ENCODE data around the gene LGALS1.
"Not testable (repeated sequence)": the region's sequence is repeated elsewhere in the genome, so short reads cannot be mapped to it uniquely, and the experiment has no call there.

The LGALS1 gene

GRCh38 chr22:37692627-37693285 lies 17.3 kb downstream of the LGALS1 start:
- DNase-seq: no peak

- DNase-seq: not testable (repeated sequence)
These were observed 18.7 kb downstream of the LGALS1 start for GRCh38 chr22:37694131-37694530.

GRCh38 chr22:37696260-37696656 lies 20.8 kb downstream of the LGALS1 start:
- not testable (repeated sequence) for DNase-seq

DNA sequence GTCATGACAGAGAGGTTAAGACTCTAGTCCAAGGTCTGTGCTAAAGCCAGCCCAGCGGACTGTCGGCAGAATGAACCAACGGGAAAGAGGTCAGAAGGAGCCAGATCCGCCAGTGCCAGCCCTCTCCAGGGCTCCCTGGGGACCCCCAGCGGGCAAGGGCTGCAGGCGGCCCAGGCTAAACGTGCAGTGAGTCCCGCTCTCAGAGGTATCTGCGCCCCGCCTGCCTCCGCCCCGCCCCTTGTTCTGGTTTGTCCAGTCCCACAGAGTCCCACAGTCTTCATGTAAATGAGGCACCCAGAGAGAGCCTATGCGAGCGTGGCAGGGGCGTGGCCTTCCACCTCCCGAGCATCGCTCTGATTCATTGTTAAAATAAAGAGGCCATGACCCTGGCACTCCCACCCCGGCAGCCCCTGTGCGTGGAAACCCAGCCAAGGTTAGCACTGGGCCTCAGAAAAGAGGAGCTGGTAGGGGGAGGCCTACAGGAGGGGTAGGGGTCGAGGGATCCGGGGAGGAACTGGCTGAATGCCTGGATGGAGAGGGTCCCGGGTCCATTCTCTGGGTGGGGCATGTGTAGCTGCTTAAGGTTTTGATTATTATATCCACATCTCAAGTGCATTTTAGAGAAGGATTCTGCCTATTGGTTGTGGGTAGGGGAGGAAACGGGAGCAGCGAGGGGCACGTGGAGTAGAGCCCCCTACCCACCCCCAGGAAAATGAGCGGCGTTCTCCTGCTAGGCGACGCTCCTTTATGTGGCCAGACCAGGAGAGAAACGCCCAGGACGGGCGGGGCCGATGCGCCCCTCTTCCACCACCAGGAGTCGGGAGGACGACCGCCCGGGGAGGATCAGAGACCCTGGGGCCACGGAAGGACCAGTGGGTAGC lies 21.5 kb downstream of the LGALS1 start, which contains the start of gene TRIOBP:
TRIOBP (plus strand) TSS at position 392 of the 881 bp plus-strand sequence. CDS start 4,318 bp downstream, outside the sequence.
- peak; percentile 86 for DNase-seq

- no peak for DNase-seq
These were observed 22.1 kb downstream of the LGALS1 start for GRCh38 chr22:37697538-37697835.

DNA sequence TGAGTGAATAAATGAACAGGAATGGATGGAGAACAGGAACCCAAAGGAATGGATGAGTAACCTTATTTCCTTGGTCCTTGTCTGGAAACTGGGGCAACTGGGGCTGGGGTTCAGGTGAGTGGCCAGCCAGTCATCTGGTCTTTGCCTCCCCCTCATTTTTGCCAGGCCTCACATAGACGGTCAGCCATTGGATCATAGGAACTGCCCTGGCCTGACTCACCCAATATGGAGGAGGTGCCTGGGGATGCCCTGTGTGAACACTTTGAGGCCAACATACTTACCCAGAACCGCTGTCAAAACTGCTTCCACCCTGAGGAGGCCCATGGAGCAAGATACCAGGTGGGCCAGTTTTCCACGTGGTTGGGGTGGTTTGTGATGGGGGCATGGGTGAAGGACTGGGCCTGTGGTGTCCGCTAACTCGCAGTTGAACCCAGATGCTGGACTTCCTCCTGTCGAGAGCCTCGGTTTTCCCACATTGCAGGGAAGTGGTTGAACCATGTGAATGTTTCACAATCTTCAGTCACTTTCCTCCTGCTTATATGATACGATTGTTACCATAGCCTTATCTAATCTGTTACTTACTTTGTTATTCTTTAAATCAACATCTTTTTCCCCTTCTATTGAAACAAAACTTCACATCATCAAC lies 25.8 kb downstream of the LGALS1 start:
- DNase-seq: no peak

DNA sequence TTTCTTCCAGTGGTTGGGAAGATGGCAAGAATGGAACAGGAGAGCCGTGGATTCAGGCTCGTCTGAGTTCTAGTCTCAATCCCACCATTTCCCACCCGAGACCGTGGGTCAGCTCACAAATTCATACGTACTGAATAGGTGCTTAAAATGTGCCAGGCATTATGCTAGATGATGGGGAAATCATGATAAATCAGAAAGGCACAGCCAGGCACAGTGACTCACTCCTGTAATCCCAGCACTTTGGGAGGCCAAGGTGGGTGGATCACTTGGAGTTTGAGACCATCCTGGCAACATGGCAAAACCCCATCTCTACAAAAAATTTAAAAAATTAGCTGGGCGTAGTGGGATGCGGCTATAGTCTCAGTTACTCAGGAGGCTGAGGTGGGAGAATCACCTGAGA lies 28.5 kb downstream of the LGALS1 start:
- DNase-seq: no peak

DNA sequence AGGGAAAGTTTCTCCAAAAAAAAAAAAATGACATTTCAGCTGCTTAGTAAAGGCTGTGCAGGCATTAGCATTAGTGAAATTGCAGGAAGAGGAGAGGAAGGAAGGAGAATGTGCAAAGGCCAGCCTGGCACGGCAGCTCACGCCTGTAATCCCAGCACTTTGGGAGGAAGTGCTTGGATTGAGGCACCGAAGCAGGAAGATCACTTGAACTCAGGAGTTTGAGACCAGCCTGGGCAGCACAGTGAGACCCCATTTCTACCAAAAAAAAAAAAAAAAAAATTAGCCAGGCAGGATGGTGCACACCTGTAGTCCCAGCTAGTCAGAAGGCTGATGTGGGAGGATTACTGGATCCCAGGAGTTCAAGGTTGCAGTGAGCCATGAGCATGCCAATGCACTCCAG lies 29.2 kb downstream of the LGALS1 start:
- DNase-seq: no peak

DNA sequence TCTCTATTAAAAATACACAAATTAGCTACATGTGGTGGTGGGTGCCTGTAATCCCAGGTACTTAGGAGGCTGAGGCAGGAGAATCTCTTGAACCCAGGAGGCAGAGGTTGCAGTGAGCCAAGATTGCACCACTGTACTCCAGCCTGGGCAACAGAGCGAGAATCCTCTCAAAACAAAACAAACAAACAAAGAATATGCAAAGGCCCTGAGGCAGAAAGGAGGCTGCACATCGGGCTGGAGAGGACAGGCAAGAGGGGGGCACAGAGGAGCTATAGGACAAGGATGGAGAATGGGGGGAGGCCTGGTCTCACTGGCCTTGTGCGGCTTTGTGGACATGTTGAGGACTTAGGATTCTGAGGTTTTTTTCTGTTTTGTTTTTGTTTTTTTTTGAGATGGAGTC lies 29.8 kb downstream of the LGALS1 start:
- no peak for DNase-seq

DNA sequence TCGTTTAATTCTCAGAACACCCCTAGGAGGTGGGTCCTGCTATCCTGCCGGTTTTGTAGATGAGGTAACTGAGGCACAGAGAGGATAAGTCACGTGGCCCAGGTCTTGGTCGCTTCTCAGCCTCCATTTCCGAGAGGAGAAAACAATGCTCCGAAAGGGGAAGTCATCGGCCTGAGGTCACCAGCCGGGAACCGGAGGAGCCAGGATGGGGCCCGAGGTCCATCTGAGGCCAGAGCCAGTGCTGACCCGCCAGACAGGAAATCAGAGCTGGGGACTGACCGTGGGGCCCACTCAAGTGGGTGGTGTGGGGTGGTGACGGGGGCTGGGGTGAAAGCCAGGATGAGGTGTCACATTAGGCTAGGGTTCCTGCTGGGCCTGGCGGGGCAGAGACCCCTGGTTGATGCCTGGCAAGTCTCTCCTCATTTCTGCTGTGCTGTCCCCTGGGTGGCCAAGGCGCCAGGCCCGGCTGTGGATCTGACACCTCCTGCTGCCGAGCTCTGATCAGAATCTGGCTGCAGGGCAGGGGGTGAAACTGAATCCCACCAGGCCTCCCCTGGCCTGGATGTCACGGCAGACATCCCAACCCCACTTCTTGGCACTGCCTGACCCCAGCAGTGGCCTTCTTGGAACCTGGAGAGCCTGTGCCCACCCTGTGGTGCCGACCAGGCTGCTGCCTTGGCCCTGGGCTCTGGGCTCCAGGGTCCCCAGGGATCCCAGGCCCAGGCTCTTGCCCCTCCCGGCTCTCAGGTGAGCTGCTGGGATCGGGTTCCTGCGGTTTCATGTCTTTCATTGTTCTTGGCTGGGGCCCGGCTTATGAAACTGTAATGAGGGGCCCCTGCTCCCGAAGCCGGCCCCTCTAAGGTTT lies 33.4 kb downstream of the LGALS1 start:
- DNase-seq: no peak

DNA sequence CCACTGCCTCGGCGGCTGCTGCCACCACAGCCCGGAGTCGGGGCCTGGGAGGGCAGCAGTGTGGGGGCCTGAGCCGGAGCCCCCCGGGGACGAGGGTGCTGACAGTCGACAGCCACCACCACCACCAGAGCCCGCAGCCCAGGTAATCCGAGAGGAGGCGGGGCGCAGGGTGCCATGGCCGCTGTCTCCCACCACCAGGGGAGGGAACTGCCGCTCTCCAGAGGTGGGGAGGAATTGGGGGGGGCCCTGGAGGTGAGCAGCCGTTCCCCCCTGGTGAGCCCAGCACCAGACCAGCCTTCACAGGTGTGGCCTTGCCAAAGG lies 34.0 kb downstream of the LGALS1 start:
- DNase-seq: no peak

- DNase-seq: no peak
These were observed 35.2 kb downstream of the LGALS1 start for GRCh38 chr22:37710675-37711074.

- no peak for DNase-seq
These were observed 36.1 kb downstream of the LGALS1 start for GRCh38 chr22:37711490-37711889.

- no peak for DNase-seq
These were observed 38.3 kb downstream of the LGALS1 start for GRCh38 chr22:37713761-37714160.

DNA sequence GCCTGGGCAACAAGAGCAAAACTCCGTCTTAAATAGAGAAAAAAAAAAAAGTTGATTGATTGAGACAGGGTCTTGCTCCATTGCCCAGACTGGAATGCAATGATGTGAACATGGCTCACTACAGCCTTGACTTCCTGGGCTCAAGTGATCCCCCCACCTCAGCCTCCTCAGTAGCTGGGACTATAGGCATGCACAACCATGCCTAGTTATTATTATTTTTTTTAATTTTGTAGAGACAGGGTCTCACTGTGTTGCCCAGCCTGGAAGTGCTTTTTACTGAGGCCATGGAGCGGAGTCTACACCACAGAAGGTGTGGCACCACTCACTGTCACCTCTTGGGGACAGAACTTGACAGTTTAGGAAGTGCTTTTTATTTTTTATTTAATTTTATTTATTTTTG lies 39.2 kb downstream of the LGALS1 start:
- DNase-seq: no peak

DNA sequence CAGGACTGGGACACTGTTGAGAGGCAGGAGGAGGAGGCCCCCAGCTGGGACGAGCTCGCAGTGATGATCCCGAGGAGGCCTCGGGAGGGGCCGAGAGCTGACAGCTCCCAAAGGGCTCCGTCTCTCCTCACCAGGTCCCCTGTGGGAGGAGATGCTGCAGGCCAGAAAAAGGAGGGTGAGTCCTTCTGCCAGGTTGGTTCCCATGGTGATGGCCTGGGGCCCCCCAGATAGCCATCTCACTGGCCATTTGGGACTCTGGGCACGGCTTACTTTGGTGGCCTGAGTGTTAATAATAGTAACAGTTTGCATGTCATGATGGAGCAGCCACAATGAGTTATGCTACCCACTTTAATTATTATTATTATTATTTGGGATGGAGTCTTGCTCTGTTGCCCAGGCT lies 40.3 kb downstream of the LGALS1 start:
- DNase-seq: no peak

- DNase-seq: no peak
These were observed 41.3 kb downstream of the LGALS1 start for GRCh38 chr22:37716708-37717107.

DNA sequence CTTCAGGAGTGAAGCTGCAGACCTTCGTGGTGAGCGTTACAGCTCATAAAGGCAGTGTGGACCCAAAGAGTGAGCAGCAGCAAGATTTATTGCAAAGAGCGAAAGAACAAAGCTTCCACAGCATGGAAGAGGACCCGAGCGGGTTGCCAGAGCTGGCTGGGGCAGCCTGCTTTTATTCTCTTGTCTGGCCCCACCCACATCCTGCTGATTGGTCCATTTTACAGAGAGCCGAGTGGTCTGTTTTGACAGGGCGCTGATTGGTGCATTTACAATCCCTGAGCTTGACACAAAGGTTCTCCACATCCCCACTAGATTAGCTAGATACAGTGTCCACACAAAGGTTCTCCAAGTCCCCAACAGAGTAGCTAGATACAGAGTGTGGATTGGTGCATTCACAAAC lies 41.8 kb downstream of the LGALS1 start:
- not testable (repeated sequence) for DNase-seq

GRCh38 chr22:37717746-37718305 lies 42.4 kb downstream of the LGALS1 start:
- not testable (repeated sequence) for DNase-seq

DNA sequence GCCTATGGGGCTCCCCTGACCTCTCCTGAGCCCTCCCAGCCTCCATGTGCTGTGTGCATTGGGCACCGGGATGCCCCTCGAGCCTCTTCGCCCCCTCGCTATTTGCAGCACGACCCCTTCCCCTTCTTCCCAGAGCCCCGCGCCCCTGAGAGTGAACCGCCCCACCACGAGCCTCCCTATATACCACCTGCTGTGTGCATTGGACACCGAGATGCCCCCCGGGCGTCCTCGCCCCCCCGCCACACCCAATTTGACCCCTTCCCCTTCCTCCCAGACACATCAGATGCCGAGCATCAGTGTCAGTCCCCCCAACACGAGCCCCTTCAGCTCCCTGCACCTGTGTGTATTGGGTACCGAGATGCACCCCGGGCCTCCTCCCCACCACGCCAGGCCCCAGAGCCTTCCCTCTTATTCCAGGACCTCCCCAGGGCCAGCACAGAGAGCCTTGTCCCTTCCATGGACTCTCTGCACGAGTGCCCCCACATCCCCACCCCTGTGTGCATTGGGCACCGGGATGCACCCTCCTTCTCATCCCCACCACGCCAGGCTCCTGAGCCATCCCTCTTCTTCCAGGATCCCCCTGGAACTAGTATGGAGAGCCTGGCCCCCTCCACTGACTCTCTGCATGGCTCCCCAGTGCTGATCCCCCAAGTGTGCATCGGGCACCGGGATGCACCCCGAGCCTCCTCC lies 50.3 kb downstream of the LGALS1 start:
- DNase-seq: no peak

DNA sequence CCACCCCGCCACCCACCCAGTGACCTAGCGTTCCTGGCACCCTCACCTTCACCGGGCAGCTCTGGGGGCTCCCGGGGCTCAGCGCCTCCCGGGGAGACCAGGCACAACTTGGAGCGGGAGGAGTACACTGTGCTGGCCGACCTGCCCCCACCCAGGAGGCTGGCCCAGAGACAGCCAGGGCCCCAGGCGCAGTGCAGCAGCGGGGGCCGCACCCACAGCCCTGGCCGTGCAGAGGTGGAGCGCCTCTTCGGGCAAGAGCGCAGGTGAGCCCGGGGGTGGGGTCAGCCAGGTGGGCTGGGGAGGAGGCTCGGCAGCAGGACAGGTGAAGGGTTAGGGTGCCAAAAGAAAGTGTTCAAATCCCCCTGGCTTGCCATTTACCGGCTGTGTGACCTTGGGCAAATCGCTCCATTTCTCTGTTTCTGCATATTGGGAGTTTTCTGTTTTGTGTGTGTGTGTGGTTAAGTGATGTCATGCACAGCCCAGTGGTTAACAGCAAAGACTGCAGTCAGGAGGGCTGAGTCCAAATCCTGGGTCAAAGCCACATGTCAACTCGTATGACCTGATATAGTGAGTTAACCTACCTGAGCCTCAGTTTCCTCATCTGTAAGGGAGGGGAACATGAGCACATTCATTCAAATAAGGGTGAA lies 50.9 kb downstream of the LGALS1 start:
- no peak for DNase-seq

DNA sequence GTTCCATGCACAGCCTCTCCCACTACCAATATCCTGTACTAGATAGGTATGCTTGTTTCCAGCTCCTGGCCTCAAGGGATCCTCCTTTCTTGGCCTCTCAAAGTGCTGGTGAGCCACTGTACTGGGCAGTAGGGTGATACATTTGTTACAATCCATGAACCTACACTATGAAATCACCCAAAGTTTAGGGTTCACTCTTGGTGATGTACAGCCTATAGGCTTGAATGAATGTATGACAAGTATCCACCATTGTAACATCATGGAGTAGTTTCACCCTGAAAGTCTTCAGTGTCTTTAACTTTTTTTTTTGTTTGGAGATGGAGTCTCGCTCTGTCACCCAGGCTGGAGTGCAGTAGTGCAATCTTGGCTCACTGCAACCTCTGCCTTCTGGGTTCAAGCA lies 53.2 kb downstream of the LGALS1 start:
- no peak for DNase-seq
